DOHH2 (cell line): ENCODE measurements around the gene IMMP2L.

Experiments used
- EZH2phosphoT487 ChIP-seq: fragments of 200-600 bp; sonication (generic); IDR thresholded peaks from 2 replicates; pipeline ENCODE4 v1.6.1; 2017; ENCODE audit warnings: borderline replicate concordance, mild to moderate bottlenecking, antibody characterized with exemption, low read length, moderate library complexity, mixed read lengths
- TF ChIP-seq, protein P1 (sequence below): fragments of 200-600 bp; sonication (generic); IDR thresholded peaks from one replicate; pipeline ENCODE4 v1.5.1; 2014; ENCODE audit warnings: antibody characterized with exemption, mild to moderate bottlenecking, low read depth, low read length; ENCODE audit not compliant: poor library complexity, severe bottlenecking

DNA sequence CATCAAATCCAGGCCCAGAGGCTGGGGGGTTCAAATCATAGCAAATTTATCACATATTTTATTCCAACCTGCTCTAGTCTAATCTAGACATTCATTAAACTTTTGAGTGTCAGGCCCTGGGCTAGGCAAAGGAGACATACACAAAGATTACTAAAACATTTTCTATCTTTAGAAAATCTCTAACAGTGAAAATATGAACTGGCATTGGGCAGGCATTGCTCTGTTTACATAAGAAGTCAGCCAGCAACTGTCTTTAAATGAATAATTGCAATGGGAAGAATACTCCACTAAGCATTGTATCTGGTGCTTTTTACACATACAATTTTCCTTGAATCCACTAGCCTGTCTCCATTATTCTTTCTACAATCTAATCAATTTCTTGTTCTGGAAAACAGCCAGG, 693.8 kb downstream of the IMMP2L start:
- TF ChIP-seq, protein P1, sequence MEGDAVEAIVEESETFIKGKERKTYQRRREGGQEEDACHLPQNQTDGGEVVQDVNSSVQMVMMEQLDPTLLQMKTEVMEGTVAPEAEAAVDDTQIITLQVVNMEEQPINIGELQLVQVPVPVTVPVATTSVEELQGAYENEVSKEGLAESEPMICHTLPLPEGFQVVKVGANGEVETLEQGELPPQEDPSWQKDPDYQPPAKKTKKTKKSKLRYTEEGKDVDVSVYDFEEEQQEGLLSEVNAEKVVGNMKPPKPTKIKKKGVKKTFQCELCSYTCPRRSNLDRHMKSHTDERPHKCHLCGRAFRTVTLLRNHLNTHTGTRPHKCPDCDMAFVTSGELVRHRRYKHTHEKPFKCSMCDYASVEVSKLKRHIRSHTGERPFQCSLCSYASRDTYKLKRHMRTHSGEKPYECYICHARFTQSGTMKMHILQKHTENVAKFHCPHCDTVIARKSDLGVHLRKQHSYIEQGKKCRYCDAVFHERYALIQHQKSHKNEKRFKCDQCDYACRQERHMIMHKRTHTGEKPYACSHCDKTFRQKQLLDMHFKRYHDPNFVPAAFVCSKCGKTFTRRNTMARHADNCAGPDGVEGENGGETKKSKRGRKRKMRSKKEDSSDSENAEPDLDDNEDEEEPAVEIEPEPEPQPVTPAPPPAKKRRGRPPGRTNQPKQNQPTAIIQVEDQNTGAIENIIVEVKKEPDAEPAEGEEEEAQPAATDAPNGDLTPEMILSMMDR = no peak
- TF ChIP-seq EZH2phosphoT487 = no peak
